PC-3 (cell line): ENCODE measurements around the gene OR10G8.

Source experiments
- EZH2 ChIP-seq: fragments of 300-600 bp; sonication (generic); IDR thresholded peaks from one replicate; pipeline ENCODE4 v1.6.1; 2017; ENCODE audit warnings: antibody characterized with exemption, mild to moderate bottlenecking, low read length; ENCODE audit not compliant: unreplicated experiment
- EZH2phosphoT487 ChIP-seq: fragments of 300-600 bp; sonication (generic); IDR thresholded peaks from 2 replicates; pipeline ENCODE4 v1.6.1; 2018; ENCODE audit warnings: mild to moderate bottlenecking, antibody characterized with exemption, low read length, borderline replicate concordance
- TF ChIP-seq, protein P1 (sequence below): fragments of 300-600 bp; sonication (generic); conservative IDR thresholded peaks from 2 replicates; pipeline ENCODE4 v1.5.1; 2017; ENCODE audit warnings: antibody characterized with exemption, low read depth, mild to moderate bottlenecking, low read length

DNA sequence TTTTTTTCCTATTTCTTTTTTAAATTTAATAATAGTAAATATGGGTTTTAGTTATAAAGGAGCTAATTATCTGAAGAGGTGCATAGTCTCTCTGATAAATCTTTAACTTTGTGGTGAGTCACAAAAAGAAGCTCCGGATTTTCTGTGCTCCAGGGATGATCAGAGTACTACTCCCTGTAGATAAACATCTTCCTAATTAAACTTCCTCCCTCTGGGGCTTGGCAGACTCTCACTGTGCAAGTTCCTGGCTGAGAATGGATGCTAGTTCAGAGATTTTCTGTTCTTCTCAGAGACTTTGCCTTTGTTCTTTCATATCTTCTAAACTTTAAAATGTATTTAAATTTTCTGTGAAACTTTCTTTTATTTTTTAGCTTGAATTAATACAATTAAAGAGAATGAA, 14.7 kb downstream of the OR10G8 start, which contains the start of gene OR10G7:
- TF ChIP-seq, protein P1, sequence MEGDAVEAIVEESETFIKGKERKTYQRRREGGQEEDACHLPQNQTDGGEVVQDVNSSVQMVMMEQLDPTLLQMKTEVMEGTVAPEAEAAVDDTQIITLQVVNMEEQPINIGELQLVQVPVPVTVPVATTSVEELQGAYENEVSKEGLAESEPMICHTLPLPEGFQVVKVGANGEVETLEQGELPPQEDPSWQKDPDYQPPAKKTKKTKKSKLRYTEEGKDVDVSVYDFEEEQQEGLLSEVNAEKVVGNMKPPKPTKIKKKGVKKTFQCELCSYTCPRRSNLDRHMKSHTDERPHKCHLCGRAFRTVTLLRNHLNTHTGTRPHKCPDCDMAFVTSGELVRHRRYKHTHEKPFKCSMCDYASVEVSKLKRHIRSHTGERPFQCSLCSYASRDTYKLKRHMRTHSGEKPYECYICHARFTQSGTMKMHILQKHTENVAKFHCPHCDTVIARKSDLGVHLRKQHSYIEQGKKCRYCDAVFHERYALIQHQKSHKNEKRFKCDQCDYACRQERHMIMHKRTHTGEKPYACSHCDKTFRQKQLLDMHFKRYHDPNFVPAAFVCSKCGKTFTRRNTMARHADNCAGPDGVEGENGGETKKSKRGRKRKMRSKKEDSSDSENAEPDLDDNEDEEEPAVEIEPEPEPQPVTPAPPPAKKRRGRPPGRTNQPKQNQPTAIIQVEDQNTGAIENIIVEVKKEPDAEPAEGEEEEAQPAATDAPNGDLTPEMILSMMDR, result no peak
- TF ChIP-seq EZH2phosphoT487, result no peak
- TF ChIP-seq EZH2, result no peak
